Liver (tissue), 9 donors: ENCODE measurements around the gene SHC3. TPM values are rescaled to one million over a fixed set of nuclear protein-coding genes. Genes with fewer than 3 reads are reported as not detected.

Experiments used
- DNase-seq: peaks from one replicate; pipeline ENCODE4 v3.0.0-alpha.2; 2017; ENCODE audit warnings: low spot score
- H3K27ac ChIP-seq, 2 donors: one replicate each; pipeline ENCODE4 v1.7.0; 2013; ENCODE audit warnings: inconsistent platforms in 2 of 2, low read length in 2 of 2, control low read depth in 1 of 2, low read depth in 1 of 2, mild to moderate bottlenecking in 1 of 2
- H3K27me3 ChIP-seq, 4 donors: one replicate each; pipeline versions ENCODE4 v1.6.1 to v1.7.0; 2013; ENCODE audit warnings: low read length in 3 of 4, inconsistent platforms in 1 of 4, mild to moderate bottlenecking in 1 of 4, moderate library complexity in 1 of 4; ENCODE audit not compliant: control insufficient read depth in 4 of 4, insufficient read depth in 4 of 4
- H3K36me3 ChIP-seq, 4 donors: one replicate each; pipeline versions ENCODE4 v1.6.1 to v1.7.0; 2013; ENCODE audit warnings: low read length in 3 of 4, mild to moderate bottlenecking in 3 of 4, low read depth in 1 of 4, moderate library complexity in 1 of 4; ENCODE audit not compliant: control insufficient read depth in 4 of 4, insufficient read depth in 3 of 4
- H3K4me1 ChIP-seq, 4 donors: one replicate each; pipeline versions ENCODE4 v1.6.1 to v1.7.0; 2013; ENCODE audit warnings: low read length in 3 of 4, mild to moderate bottlenecking in 3 of 4, moderate library complexity in 1 of 4; ENCODE audit not compliant: control insufficient read depth in 4 of 4, insufficient read depth in 4 of 4
- H3K4me3 ChIP-seq, 3 donors: one replicate each; pipeline versions ENCODE4 v1.6.1 to v1.7.0; 2013; ENCODE audit warnings: low read length in 3 of 3, control low read depth in 1 of 3, low read depth in 1 of 3, mild to moderate bottlenecking in 1 of 3
- H3K9ac ChIP-seq, 2 donors: one replicate each; pipeline ENCODE4 v1.7.0; 2013; ENCODE audit warnings: low read length in 2 of 2, mild to moderate bottlenecking in 2 of 2, moderate library complexity in 2 of 2, control low read depth in 1 of 2, low read depth in 1 of 2
- H3K9me3 ChIP-seq, 4 donors: one replicate each; pipeline versions ENCODE4 v1.6.1 to v1.7.0; 2013; ENCODE audit warnings: low read length in 3 of 4; ENCODE audit not compliant: control insufficient read depth in 4 of 4
- ATF3 ChIP-seq: IDR thresholded peaks from 2 replicates; pipeline ENCODE4 v1.6.1; 2016; ENCODE audit warnings: antibody characterized with exemption
- EGR1 ChIP-seq, 2 donors: IDR thresholded peaks; 2 replicates each; pipeline ENCODE4 v1.6.1; 2016 to 2018; ENCODE audit warnings: antibody characterized with exemption in 2 of 2, low read depth in 2 of 2
- FOXA1 ChIP-seq: IDR thresholded peaks from 2 replicates; pipeline ENCODE4 v1.6.1; 2016; ENCODE audit warnings: antibody characterized with exemption
- FOXA2 ChIP-seq: IDR thresholded peaks from 2 replicates; pipeline ENCODE4 v1.6.1; 2016; ENCODE audit warnings: antibody characterized with exemption
- GABPA ChIP-seq, 2 donors: IDR thresholded peaks in 1 of 2; conservative IDR thresholded peaks in 1 of 2; 2 replicates each; pipeline ENCODE4 v1.6.1; 2016; ENCODE audit warnings: antibody characterized with exemption in 2 of 2, mild to moderate bottlenecking in 1 of 2, moderate library complexity in 1 of 2
- HNF4A ChIP-seq, 2 donors: conservative IDR thresholded peaks; 2 replicates each; pipeline ENCODE4 v1.6.1; 2016; ENCODE audit warnings: antibody characterized with exemption in 2 of 2, mild to moderate bottlenecking in 2 of 2
- HNF4G ChIP-seq: IDR thresholded peaks from 2 replicates; pipeline ENCODE4 v1.6.1; 2016; ENCODE audit warnings: antibody characterized with exemption
- JUND ChIP-seq, 2 donors: IDR thresholded peaks; 2 replicates each; pipeline ENCODE4 v1.6.1; 2016; ENCODE audit warnings: antibody characterized with exemption in 2 of 2
- NR2F2 ChIP-seq: IDR thresholded peaks from 2 replicates; pipeline ENCODE4 v1.6.1; 2016; ENCODE audit warnings: antibody characterized with exemption
- RAD21 ChIP-seq, 2 donors: IDR thresholded peaks; 2 replicates each; pipeline ENCODE4 v1.6.1; 2016; ENCODE audit warnings: antibody characterized with exemption in 2 of 2, mild to moderate bottlenecking in 2 of 2
- REST ChIP-seq: IDR thresholded peaks from 2 replicates; pipeline ENCODE4 v1.6.1; 2016; ENCODE audit warnings: antibody characterized with exemption, mild to moderate bottlenecking
- RXRA ChIP-seq, 2 donors: IDR thresholded peaks; 2 replicates each; pipeline ENCODE4 v1.6.1; 2017 to 2018; ENCODE audit warnings: antibody characterized with exemption in 2 of 2, mild to moderate bottlenecking in 1 of 2
- SP1 ChIP-seq: IDR thresholded peaks from 2 replicates; pipeline ENCODE4 v1.6.1; 2018; ENCODE audit warnings: antibody characterized with exemption, mild to moderate bottlenecking
- TAF1 ChIP-seq: conservative IDR thresholded peaks from 2 replicates; pipeline ENCODE4 v1.6.1; 2016; ENCODE audit warnings: antibody characterized with exemption, mild to moderate bottlenecking
- YY1 ChIP-seq: IDR thresholded peaks from 2 replicates; pipeline ENCODE4 v1.6.1; 2016; ENCODE audit warnings: antibody characterized with exemption, mild to moderate bottlenecking
- ZBTB33 ChIP-seq: IDR thresholded peaks from 2 replicates; pipeline ENCODE4 v1.6.1; 2016; ENCODE audit warnings: antibody characterized with exemption
- WGBS: extraction: QIAGEN DNeasy Blood & Tissue Kit; methylation state at CpG from one replicate; pipeline ENCODE4 v1.1.7; 2013; 5-methylcytosine and 5-hydroxymethylcytosine counted together
- polyA plus RNA-seq, 2 donors: library from polyadenylated mRNA; stranded (reverse) in 1 of 2; unstranded in 1 of 2; fragments of 200-250 nt in 1 of 2; fragments of >200 nt in 1 of 2; fragmentation: Nextera tagmentation in 1 of 2; extraction: Ambion mirVana in 1 of 2; gene quantifications; one replicate each; pipeline versions ENCODE4 v1.2.1 to v1.2.3, GENCODE V29; 2013 to 2015
- total RNA-seq, 2 donors: library from RNA; depleted of rRNA; stranded (reverse); fragments of >200 nt; gene quantifications; one replicate each; pipeline ENCODE4 v1.2.3, GENCODE V29; 2014
- TF ChIP-seq, protein P1 (sequence below): fragments of 150-350 bp; IDR thresholded peaks from 2 replicates; pipeline ENCODE4 v1.5.1; 2017; ENCODE audit warnings: improper control_type of control experiment, low read depth, low read length; ENCODE audit not compliant: missing input control
- TF ChIP-seq, protein P2 (sequence below): IDR thresholded peaks from 2 replicates; pipeline ENCODE4 v1.6.1; 2016; ENCODE audit warnings: antibody characterized with exemption
- donor health status: healthy.
- donor health status: healthy.
- donor health status: healthy.
- donor health status: healthy.
- donor health status: healthy.

The SHC3 gene
- total and polyA plus RNA-seq, 4 donors = 0.03 to 0.08 (median 0.04) TPM

- TF ChIP-seq, protein P1, sequence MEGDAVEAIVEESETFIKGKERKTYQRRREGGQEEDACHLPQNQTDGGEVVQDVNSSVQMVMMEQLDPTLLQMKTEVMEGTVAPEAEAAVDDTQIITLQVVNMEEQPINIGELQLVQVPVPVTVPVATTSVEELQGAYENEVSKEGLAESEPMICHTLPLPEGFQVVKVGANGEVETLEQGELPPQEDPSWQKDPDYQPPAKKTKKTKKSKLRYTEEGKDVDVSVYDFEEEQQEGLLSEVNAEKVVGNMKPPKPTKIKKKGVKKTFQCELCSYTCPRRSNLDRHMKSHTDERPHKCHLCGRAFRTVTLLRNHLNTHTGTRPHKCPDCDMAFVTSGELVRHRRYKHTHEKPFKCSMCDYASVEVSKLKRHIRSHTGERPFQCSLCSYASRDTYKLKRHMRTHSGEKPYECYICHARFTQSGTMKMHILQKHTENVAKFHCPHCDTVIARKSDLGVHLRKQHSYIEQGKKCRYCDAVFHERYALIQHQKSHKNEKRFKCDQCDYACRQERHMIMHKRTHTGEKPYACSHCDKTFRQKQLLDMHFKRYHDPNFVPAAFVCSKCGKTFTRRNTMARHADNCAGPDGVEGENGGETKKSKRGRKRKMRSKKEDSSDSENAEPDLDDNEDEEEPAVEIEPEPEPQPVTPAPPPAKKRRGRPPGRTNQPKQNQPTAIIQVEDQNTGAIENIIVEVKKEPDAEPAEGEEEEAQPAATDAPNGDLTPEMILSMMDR = no peak
- TF ChIP-seq ATF3 = no peak
- no peak for TF ChIP-seq FOXA2
- TF ChIP-seq ZBTB33 = no peak
These were observed 71.2 kb downstream of the SHC3 start (continued) for GRCh38 chr9:89107406-89107805.

GRCh38 chr9:89106224-89106851 lies 72.3 kb downstream of the SHC3 start:
- H3K36me3 ChIP-seq = no peaks in the 10 kb centered on the region
- no peaks in the 10 kb centered on the region for H3K27me3 ChIP-seq
- H3K4me1 ChIP-seq = no peaks in the 10 kb centered on the region
- H3K9ac ChIP-seq = no peak overlapping the region
- H3K4me3 ChIP-seq = no peak overlapping the region
- no peak for DNase-seq
- no peak overlapping the region for H3K27ac ChIP-seq
- 96% methylated on average over 10 of the region's 10 CpGs for WGBS
- H3K9me3 ChIP-seq = no peaks in the 10 kb centered on the region
- TF ChIP-seq SP1 (no peak), RAD21 (IDR thresholded peaks at IDR 0.05) (no peak), EGR1 (IDR thresholded peaks at IDR 0.05; ENCODE audit: low read depth in 2 of 2) (no peak), FOXA2 (no peak), FOXA1 (no peak), ATF3 (no peak), RXRA (IDR thresholded peaks at IDR 0.05) (no peak), GABPA (IDR thresholded peaks at IDR 0.05 in 1 of 2, conservative IDR thresholded peaks at IDR 0.05 in 1 of 2) (no peak), TAF1 (no peak), HNF4A (conservative IDR thresholded peaks at IDR 0.05) (no peak), HNF4G (no peak)
- TF ChIP-seq, protein P2, sequence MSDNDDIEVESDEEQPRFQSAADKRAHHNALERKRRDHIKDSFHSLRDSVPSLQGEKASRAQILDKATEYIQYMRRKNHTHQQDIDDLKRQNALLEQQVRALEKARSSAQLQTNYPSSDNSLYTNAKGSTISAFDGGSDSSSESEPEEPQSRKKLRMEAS = no peak

DNA sequence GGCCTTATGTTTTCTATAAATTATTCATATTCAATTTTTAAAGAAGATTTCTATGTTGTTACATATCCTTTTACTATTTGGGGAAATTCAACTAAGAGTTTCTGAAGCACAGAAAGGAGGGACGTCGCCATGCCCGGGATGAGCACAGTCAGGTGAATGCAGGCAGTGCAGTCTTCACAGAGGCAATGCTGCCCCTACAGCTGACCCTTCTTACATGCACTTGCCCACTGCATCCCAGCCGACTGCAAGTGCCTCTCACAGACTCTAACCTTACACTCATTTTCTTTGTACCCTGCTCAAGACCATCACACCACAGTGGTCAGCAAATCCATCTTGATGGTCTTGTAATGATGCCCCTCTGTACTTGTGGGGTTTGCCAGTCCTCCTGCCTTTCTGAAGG lies 73.8 kb downstream of the SHC3 start:
- WGBS = 83% methylated on average over 4 of the region's 4 CpGs
- Histone ChIP-seq H3K27me3 (no peaks in the 10 kb centered on the region), H3K9me3 (no peaks in the 10 kb centered on the region), H3K27ac (no peak overlapping the region), H3K9ac (no peak overlapping the region), H3K4me3 (no peak overlapping the region), H3K4me1 (no peaks in the 10 kb centered on the region), H3K36me3 (no peaks in the 10 kb centered on the region)
- no peak for DNase-seq
- TF ChIP-seq ZBTB33 (no peak), JUND (IDR thresholded peaks at IDR 0.05) (no peak), HNF4A (conservative IDR thresholded peaks at IDR 0.05) (no peak), REST (no peak), NR2F2 (no peak), TAF1 (no peak), RAD21 (IDR thresholded peaks at IDR 0.05) (no peak), RXRA (IDR thresholded peaks at IDR 0.05) (no peak), ATF3 (no peak), HNF4G (no peak), FOXA1 (no peak), YY1 (no peak)
- TF ChIP-seq, protein P2 = no peak
